HTERT RPE-1 (cell line): ENCODE measurements around the gene DUSP22.
"Not testable (repeated sequence)": the region's sequence is repeated elsewhere in the genome, so short reads cannot be mapped to it uniquely, and the experiment has no call there.

ENCODE experiments used
- in situ Hi-C: fragments of 300-500 bp; cut with MboI; formaldehyde crosslinking; loops from 4 replicates; pipeline ENCODE4 v1.14.3; 2020; ENCODE audit warnings: low sequenced_read_pairs

Gene DUSP22

DNA sequence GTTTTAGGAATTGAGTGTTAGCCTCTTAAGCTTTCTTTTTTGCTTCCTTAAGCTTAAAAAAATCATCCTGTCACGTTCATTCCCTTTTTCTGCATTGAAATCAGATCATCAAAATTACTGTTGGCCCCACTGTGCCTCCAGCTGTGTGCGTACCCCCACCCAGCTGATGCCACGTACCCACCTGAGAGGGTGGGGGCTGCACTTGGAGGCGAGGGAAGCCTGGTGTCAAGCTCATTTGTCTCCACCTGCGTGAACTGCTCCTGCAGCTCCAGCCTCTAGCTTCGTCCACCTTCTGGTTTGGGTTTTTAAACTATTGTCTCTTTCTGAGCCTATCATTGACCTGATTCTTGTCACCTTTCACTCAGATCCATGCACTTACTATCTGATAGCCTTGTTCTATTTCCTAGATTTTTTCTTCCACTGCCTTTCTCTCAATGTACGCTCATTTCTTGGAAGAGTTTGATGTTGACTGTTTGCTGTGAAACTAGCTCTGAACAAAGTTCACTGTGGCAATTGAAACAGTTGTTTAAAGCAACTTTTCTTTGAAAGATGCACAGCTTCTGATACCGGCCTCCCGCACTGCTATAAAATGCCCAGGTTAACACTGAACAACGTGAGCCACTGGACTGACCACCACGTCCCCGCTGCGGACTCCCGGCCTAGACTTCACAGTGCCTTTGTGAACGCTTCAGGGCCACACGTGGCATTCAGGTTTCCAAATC is 69.3 kb downstream of the DUSP22 start:
- in situ Hi-C loops, result no loop called here

DNA sequence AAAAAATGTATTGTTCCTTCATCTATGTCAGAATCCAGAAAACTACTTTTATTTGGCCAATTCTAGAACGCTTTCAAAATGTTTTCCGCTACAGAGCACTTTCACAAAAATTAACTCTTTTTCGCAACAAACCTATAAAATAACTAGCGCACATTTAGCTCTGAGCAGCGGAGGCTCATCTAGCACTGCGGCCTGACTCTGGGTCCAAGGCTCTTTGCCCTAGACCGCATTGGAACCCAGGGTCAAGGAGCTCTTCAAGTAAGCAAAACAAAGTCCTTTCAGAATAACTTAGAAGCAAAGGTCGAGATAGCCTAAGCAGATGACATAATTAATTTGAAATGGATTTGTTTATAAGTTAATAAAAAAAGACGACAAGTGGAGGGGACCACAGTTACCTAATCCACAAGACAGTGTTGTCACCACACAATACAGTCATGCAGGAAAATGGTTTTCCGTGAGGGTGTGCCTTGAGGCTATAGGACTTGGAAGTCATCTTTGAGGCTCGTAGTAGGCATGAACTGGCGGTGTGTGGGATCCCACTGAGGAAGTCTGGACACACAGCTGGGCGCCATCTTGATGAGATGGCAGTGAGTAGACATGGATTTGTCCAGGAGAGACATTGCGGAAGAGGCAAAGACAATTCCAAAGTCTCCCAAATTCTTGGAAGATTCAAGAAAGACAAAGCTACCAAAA is 70.1 kb downstream of the DUSP22 start:
- in situ Hi-C loops, result no loop called here

DNA sequence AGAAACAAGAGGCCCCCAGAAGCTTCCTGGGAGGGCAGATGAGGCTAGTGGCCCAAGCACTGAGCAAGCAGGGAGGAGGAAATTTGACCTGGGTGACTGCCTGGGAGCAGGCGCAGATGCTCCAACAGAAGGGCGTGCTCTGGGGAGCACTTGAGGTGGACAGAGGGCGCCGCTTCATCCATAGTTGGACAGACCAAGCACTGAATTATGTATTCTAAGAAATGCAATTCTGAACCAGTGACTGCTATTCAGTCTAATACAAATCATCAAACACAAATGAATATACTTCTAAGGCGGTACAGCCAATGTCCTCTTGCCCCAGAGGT is 70.6 kb downstream of the DUSP22 start:
- in situ Hi-C loops, result no loop called here

DNA sequence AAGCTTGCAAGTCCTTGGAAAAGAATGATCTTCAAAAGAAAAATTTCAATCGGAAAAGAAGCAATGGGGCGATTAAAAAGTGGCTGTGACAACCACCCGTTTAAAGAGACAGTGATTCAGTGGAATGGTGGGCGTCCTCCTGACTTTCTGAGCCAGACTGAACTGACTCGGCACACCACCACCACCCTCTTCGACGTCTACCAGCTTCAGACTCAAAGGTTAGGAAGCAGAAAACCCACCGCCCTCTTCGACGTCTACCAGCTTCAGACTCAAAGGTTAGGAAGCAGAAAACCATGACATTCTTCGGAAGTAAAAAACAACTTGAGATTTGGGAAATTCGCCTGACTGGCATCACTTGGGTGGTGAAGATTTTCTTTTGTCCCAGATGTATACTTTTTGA is 71.0 kb downstream of the DUSP22 start:
- in situ Hi-C loops, result no loop called here

DNA sequence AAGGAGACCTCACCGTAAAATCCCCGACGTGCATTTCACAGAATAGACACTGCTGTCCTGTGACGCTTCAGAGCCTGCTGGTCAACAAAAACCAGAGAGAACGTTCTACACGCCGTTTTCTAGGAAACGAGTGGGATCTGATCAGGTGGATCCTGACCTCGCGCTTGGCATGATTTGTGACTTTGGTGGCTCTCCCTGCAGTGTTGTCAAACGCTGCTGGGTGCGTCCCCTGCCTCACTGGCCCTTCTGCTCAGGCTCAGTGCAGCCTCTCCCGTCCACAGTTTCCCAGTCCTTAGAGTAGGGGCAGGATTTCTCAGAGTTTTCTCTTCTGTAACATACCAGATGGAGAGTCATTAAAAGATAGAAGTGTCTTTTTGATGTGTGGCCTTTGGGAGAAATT is 71.6 kb downstream of the DUSP22 start:
- in situ Hi-C loops, result no loop called here

DNA sequence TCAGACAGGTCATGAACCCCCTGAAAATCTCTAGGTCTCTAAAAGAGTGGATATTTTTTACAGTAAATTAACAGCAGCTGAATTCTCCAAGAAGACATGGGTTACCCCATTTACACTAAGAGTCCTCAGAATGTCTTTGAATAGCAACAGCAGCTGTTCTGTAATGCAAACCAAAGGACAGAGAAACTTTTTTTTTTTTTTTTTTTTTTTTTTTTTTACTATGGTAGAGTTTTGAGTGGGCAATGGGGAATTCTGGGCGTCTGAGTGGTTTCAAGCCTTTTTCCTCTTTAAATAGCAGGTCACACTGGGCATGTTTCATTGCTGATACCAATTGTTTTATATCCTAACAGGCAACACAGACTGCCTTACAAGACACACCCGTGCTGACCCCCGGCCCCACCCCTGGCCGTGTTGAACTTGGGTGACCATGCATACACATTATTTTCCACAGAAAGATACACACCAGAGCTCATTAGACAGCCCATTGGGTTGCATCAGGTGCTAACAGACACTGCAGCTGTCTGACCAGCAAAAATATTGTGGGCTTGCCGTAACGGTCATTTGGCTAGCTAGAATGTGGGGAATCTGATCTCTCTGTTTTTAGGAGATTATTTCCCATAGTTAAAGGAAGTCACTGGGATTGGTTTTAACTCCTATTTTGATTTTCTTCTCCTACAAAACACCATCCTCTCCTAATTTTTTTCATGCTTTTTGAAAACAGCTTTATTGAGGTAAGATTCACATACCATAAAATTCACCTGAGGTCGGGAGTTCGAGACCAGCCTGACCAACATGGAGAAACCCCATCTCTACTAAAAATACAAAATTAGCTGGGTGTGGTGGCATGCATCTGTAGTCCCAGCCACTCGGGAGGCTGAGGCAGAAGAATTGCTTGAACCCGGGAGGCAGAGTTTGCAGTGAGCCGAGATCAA is 72.6 kb downstream of the DUSP22 start:
- in situ Hi-C loops, result no loop called here

DNA sequence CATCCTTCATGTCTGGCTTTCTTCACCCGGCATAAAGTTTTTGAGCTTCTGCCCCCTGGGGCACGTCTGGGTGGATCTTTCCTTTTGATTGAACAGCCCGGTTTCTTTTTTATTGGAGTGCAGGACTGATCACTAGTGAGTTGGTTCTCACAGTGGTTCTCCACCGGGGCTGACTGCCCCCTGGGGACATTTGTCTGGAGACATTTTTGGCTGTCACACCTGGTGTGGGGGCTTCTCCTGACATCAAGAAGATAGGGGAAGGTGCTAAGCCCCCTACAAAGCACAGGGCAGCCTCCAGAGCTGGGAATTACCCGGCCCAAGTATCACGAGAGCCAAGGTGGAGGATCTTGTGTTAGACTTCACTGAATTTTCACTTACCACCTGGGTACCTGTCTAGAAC is 73.5 kb downstream of the DUSP22 start:
- in situ Hi-C loops, result no loop called here

DNA sequence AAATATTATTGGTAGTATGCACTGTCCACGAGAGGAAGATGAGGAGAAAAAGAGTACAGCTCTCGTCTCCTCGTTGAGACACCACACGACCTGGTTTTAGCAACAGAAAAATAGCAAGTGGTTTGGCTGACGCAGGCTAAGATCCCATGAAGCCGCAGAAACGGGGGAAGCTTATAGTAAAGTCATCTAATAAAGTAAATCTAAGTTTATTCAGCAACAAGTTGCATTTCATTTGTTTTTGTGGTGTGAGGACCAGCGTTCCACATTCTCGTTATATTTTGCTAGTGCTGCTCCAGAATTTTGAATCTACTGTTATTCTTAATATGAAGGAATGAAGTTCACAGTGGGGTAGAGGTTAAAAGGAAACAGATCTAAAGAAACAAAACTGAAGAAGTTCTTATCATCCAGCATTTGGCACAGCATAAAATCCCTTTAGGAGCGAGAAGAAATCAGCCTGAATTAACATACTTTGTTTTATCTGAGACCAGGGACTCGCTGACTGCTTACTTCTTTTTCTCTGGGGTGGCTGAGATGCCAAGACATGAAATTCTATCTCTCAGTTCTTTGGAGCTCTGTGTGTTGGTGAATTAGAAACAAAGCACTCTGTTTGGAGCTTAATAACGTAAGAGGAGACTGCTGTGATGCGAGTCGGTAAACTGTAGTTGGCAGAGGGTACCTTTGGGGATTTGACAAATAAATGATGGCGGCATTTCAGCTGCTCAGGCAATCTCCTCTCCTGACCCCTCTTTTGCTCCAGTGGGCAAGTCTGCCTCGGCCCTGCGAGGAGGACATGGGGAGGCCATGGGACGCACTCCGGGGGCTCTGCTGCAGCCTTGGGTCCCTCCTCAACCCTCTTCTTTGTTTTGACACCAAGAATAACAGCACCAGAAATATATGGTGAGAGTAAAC is 74.4 kb downstream of the DUSP22 start:
- in situ Hi-C loops, result no loop called here

DNA sequence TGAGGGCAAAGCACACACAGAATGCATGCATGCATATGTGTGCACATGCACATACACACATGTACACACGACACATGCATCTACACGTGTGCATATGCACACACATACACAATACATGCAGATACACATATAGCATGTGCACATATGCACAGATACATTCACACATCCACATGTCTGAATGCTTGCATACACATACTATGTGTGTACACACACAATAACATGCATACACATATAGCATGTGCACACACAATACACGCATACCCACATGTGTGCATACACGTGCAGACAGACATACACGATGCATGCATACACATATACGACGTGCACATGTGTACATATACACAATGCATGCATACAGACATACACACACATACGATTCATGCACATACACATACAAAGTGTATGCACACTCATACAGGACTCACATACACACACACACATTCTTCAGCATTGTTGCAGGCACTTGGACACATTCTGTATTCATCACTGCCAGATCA is 75.1 kb downstream of the DUSP22 start:
- in situ Hi-C loops, result no loop called here

DNA sequence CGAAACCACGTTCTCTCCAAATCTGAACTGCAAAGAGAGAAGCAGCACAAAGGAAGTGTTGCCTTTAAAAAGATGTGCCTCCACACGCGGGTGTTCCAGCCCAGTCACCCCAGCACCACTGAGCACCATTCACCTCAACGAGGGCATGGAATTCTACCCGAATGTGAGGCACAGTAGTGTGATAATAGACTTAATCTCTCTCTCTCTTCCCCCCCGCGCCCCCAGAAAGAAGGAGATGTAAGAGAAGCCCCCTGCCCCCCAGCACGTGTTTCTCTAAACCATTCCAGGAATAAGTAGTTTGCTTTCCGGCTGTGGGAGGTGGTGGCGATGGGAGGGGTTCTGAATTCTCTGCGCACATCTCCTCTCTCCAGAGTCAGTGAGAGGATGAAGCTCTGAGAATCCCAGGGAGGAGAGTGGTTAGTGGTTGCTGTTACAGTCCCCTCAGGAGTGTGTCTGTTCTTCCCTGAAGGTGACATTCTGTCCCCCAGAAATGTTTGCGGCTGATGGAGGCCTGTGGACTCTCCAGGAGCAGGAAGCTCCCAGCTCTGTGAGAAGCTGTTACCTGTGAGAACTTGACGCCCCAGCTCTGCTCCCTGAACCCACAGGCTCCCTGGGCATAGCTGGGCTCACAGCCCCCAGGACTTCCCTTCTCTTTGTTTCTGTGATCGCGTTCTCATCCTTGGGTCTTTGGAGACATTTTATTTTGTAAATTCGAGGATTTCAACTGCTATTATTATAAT is 75.8 kb downstream of the DUSP22 start:
- in situ Hi-C loops, result no loop called here

DNA sequence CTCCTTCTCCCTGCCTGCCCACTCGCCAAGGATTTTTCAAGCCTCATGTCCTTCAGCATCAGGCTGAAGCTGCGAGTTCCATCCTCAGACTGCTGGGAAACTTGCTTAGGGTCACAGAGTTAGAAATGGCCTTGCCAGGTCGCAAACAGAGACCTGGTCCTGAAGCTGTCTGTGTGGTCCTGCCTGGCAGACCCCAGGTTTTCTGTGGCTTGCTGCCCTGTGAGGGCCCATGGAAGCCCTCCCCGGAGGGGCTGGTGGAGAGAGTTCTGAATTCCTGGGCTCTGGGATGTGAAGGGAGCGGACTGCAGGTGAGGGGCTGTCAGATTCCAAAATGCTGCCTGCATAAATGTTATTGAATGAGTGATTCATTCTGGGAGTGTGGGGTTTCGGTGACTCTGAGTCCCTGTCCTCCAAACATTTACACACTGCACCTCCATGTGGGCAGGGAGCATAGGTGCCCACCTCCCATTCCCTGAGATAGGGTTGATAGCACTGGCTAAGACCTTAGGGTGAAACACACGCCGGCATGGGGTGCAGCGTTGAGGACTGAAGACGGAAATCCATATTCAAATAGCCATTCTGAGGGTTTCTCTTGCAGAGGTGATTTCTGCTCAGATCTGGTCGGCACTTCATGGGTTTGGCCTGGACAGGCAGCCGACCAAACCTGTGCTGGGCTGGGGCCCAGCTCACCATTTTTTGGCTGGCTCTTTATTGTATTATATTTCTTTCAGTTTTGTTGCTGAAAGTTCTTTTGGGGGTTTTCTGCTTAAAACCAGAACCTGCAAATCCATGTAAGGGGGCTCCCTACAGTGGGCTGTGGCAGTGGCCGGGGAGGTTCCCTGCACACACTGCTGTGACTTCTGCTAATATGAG is 77.5 kb downstream of the DUSP22 start:
- in situ Hi-C loops, result no loop called here

DNA sequence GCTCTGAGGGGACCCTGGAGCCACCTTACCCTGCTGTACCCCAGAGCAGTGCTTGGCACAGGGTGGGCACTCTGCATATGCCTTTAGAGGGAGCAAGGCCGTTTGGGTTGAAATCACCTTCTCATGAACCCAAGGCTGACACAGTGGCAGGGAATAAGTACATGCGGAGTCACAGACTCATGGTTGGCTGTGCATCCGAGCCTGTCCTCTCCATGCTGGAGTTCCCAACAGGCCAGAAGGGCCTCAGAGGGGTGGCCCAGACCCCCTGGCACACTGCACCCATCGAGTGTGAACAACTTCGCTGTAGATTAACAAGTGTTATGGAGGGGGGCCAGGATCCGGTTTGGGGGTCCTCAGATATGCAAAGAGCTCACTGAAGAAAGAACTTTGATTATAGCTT is 78.3 kb downstream of the DUSP22 start:
- in situ Hi-C loops, result no loop called here

DNA sequence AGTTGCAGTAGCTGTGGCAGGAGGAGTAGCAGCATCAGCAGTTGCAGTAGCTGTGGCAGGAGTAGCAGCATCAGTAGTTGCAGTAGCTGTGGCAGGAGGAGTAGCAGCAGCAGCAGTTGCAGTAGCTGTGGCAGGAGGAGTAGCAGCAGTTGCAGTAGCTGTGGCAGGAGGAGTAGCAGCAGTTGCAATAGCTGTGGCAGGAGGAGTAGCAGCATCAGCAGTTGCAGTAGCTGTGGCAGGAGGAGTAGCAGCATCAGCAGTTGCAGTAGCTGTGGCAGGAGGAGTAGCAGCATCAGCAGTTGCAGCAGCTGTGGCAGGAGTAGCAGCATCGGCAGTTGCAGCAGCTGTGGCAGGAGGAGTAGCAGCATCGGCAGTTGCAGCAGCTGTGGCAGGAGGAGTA is 79.6 kb downstream of the DUSP22 start:
- in situ Hi-C loops, result not testable (repeated sequence)

DNA sequence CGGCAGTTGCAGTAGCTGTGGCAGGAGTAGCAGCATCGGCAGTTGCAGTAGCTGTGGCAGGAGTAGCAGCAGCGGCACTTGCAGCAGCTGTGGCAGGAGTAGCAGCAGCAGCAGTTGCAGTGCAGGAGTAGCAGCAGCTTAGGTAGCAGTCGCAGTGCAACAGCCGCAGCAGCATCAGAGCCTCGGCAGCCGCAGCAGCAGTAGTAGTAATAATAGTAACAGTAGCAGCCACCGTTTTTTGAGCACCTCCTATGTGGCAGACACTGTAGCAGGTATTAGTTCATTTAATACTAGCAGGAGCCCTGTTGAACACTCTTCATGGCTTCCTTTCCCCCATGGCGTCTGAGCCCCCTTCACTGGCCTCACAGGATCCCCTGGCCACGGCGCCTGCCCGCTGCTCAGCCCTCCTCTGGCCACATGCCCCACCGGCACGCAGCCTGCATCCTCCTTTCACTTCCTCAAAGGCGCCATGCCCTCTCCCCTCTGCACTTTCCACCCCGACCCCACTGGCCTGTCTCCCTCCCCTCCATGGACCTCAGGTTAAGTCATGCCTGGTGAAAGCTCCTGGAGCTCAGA is 80.1 kb downstream of the DUSP22 start:
- in situ Hi-C loops, result no loop called here

DNA sequence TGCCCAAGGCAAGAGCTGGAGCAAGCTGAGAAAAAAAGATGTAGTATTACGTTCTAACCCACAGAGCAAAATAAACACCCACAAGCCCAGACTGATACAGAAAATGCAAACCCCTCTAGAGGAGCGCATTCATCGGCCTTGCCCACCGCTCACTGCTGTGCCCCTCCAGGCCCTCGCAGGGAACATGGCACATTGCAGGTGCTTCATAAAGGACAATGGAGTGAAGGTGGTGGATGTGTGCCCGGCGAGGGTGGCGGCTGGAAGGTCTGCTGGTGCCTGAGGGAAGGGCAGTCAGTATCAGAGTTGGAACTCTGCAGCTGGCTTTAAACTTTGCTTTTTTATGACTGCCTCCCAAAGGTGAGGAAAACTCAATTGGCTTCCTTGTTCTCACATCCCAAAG is 80.7 kb downstream of the DUSP22 start:
- in situ Hi-C loops, result no loop called here

DNA sequence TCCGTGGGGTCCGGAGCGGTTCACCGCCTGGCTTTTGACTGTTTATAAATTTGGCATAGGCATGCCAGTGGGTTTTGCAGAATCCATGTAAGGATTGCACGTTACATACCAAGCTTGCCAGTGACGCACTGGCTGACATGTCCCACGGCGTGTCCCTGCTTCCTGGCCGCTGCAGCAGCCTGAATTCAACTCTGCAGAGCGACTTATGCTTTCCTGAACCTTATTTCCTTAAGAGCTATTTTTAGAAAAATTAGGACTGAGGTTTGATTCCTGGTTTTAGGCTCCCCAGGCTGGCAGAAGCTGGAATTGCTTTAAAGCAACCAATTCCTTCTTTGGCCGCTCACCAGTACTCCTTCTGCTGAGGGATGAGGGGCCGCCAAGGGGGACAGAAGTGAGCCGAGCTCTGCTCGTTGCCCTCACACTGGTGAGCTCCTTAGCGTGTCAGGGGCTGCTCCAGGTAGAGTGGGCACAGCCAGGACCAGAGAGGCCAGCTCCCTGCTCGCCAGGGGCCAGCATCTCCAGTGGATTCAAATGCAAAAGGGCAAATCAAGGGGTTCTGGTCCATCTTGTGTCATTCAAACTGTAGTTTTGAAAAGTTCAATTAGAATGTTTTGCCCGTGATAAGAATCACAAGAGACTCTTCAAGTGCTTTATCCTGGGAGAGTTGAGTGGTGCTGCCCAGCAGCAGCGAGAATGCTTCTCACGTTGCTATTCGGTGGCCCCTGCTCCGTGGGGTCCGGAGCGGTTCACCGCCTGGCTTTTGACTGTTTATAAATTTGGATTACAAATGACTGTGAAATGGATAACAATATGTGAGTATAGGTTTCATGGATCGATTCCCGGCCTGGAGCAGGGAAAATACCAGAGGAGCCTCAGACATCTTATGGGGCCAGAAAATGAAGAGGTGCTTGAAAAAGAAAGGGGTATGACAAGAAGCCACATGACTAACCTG is 81.8 kb downstream of the DUSP22 start:
- in situ Hi-C loops, result no loop called here

DNA sequence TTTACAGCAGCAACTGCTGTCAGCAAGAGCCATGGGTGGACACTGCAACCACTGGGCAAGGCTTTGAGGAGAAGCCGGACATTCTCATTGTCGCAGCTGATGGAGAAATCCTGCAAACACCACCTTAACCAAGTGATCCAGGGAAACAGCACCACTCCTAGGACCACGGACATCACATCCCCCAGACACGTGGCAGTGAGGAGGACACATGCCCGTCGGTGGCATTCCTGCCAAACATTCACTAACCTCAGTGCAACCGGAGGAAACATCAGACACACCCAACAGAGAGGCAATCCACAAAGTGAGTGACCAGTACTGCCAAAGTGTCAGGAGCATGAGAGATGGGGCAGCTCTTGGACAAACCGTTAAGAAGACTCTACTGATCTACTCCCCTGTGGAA is 82.7 kb downstream of the DUSP22 start:
- in situ Hi-C loops, result no loop called here
